ENCODE results near the gene TMEM132D.
"Not testable (repeated sequence)": the region's sequence is repeated elsewhere in the genome, so short reads cannot be mapped to it uniquely, and the experiment has no call there.

TMEM132D gene

GRCh38 chr12:129900306-129900705 is 3.5 kb downstream of the TMEM132D start:
- no peak for TF ChIP-seq CTCF (IDR thresholded peaks at IDR 0.05; ENCODE audit: insufficient read depth, low read depth, low read length, missing control alignments)
- H3K4me3 ChIP-seq (ENCODE audit: low read length), result no peak overlapping the region
- no peak for DNase-seq (ENCODE audit: low read depth)

- not testable (repeated sequence) for DNase-seq (ENCODE audit: low read depth); H3K4me3 ChIP-seq (ENCODE audit: low read length)
Measured at GRCh38 chr12:129899045-129899444, 4.8 kb downstream of the TMEM132D start.

- H3K4me3 ChIP-seq (ENCODE audit: low read length), result no peak overlapping the region
- TF ChIP-seq CTCF (IDR thresholded peaks at IDR 0.05; ENCODE audit: insufficient read depth, low read depth, low read length, missing control alignments), result no peak
- no peak for DNase-seq (ENCODE audit: low read depth)
Measured at GRCh38 chr12:129893691-129894090, 10.1 kb downstream of the TMEM132D start.

- DNase-seq (ENCODE audit: low read depth), result peak; percentile 19
Measured at GRCh38 chr12:129887101-129887500, 16.7 kb downstream of the TMEM132D start.

GRCh38 chr12:129886541-129886940 is 17.3 kb downstream of the TMEM132D start:
- H3K4me3 ChIP-seq (ENCODE audit: low read length), result no peak overlapping the region
- no peak for TF ChIP-seq CTCF (IDR thresholded peaks at IDR 0.05; ENCODE audit: insufficient read depth, low read depth, low read length, missing control alignments)
- DNase-seq (ENCODE audit: low read depth), result no peak

More at GRCh38 chr12:129887101-129887500, 16.7 kb downstream of the TMEM132D start:
- no peak for TF ChIP-seq CTCF (IDR thresholded peaks at IDR 0.05; ENCODE audit: insufficient read depth, low read depth, low read length, missing control alignments)
- no peak overlapping the region for H3K4me3 ChIP-seq (ENCODE audit: low read length)

GRCh38 chr12:129885287-129885686 is 18.5 kb downstream of the TMEM132D start:
- no peak for DNase-seq (ENCODE audit: low read depth)
- TF ChIP-seq CTCF (IDR thresholded peaks at IDR 0.05; ENCODE audit: insufficient read depth, low read depth, low read length, missing control alignments), result no peak
- no peak overlapping the region for H3K4me3 ChIP-seq (ENCODE audit: low read length)

GRCh38 chr12:129877411-129877810 is 26.4 kb downstream of the TMEM132D start:
- TF ChIP-seq CTCF (IDR thresholded peaks at IDR 0.05; ENCODE audit: insufficient read depth, low read depth, low read length, missing control alignments), result no peak
- no peak for DNase-seq (ENCODE audit: low read depth)
- no peak overlapping the region for H3K4me3 ChIP-seq (ENCODE audit: low read length)

- no peak for TF ChIP-seq CTCF (IDR thresholded peaks at IDR 0.05; ENCODE audit: insufficient read depth, low read depth, low read length, missing control alignments)
- no peak for DNase-seq (ENCODE audit: low read depth)
- no peak overlapping the region for H3K4me3 ChIP-seq (ENCODE audit: low read length)
Measured at GRCh38 chr12:129873833-129874208, 30.0 kb downstream of the TMEM132D start.

Measured in epithelial cell of esophagus (primary cell).